Spleen (tissue), 11 donors: ENCODE data around the gene PIM2. TPM values are rescaled to one million over a fixed set of nuclear protein-coding genes. Genes with fewer than 3 reads are reported as not detected.

Experiments used
- DNase-seq: peaks from one replicate; pipeline ENCODE4 v3.0.0-alpha.2; 2020
- H3K27ac ChIP-seq, 8 donors: fragments of 200-600 bp; sonication (generic) in 7 of 8; 1 replicate in 4 of 8; 2 replicates in 4 of 8; pipeline versions ENCODE4 v1.5.0 to v1.8.0; 2016 to 2021; ENCODE audit warnings: inconsistent platforms in 4 of 8, mild to moderate bottlenecking in 4 of 8, moderate library complexity in 1 of 8
- H3K27me3 ChIP-seq, 7 donors: fragments of 200-600 bp; sonication (generic) in 6 of 7; replicated peaks in 1 of 7; 1 replicate in 4 of 7; 2 replicates in 3 of 7; pipeline versions ENCODE4 v1.5.0 to v1.8.0; 2016 to 2021; ENCODE audit warnings: inconsistent platforms in 3 of 7, mild to moderate bottlenecking in 1 of 7
- H3K36me3 ChIP-seq, 6 donors: fragments of 200-600 bp; sonication (generic) in 5 of 6; 1 replicate in 4 of 6; 2 replicates in 2 of 6; pipeline versions ENCODE4 v1.5.0 to v1.8.0; 2016 to 2021; ENCODE audit warnings: inconsistent platforms in 2 of 6
- H3K4me1 ChIP-seq, 6 donors: fragments of 200-600 bp; sonication (generic) in 5 of 6; 1 replicate in 3 of 6; 2 replicates in 3 of 6; pipeline versions ENCODE4 v1.5.0 to v1.8.0; 2016 to 2021; ENCODE audit warnings: inconsistent platforms in 3 of 6
- H3K4me3 ChIP-seq, 8 donors: fragments of 200-600 bp; sonication (generic) in 7 of 8; 1 replicate in 4 of 8; 2 replicates in 4 of 8; pipeline versions ENCODE4 v1.5.0 to v1.8.0; 2016 to 2021; ENCODE audit warnings: inconsistent platforms in 4 of 8, mild to moderate bottlenecking in 4 of 8, moderate library complexity in 2 of 8
- H3K9me3 ChIP-seq, 8 donors: fragments of 200-600 bp; sonication (generic) in 7 of 8; 1 replicate in 4 of 8; 2 replicates in 4 of 8; pipeline versions ENCODE4 v1.5.0 to v1.8.0; 2016 to 2021; ENCODE audit warnings: inconsistent platforms in 4 of 8
- POLR2A ChIP-seq, 3 donors: fragments of 450-650 bp; IDR thresholded peaks; one replicate each; pipeline ENCODE4 v1.5.1; 2017; ENCODE audit warnings: antibody characterized with exemption in 3 of 3, mild to moderate bottlenecking in 1 of 3
- POLR2AphosphoS5 ChIP-seq, 3 donors: sonication (generic); formaldehyde crosslinking; IDR thresholded peaks; one replicate each; pipeline ENCODE4 v1.5.1; 2017; ENCODE audit warnings: antibody characterized with exemption in 3 of 3
- WGBS, 5 donors: extraction: QIAGEN DNeasy Blood & Tissue Kit in 3 of 5; methylation state at CpG; one replicate each; pipeline versions ENCODE4 v1.1.5 to v1.1.7; 2013 to 2018; 5-methylcytosine and 5-hydroxymethylcytosine counted together
- intact Hi-C: fragments of 100-400 bp; cut with DNase I; formaldehyde crosslinking; loops from one replicate; pipeline ENCODE4 v1.15.0; 2023; ENCODE audit warnings: low total_unique reads
- polyA plus RNA-seq, 3 donors: library from polyadenylated mRNA; stranded (reverse); fragments of 200-250 nt; gene quantifications; one replicate each; pipeline ENCODE4 v1.2.1, GENCODE V29; 2013
- total RNA-seq, 7 donors: library from RNA; depleted of rRNA in 3 of 7; stranded (reverse); fragments of >200 nt in 3 of 7; fragmentation: NEBNext Ultra II Directional in 4 of 7; extraction: Animal tissue kit (Norgen Biotek cat#: 25700) in 4 of 7; gene quantifications; one replicate each; pipeline versions ENCODE4 v1.1.0 to v1.2.1, GENCODE V29; 2016 to 2021
- TF ChIP-seq, protein P1 (sequence below), 11 experiments: fragments of 200-600 bp in 7 of 11; fragments of 450-650 bp in 4 of 11; sonication (generic) in 4 of 11; IDR thresholded peaks in 8 of 11; conservative IDR thresholded peaks in 3 of 11; 1 replicate in 7 of 11; 2 replicates in 4 of 11; pipeline versions ENCODE4 v1.4.0 to v1.8.0; 2016 to 2021; ENCODE audit warnings: antibody characterized with exemption in 11 of 11, inconsistent platforms in 4 of 11, mild to moderate bottlenecking in 1 of 11
- donor health status: healthy with polysubstance abuse.
- donor health status: DM: no; HTN: no; CAD: no; lungs with moderate emphysema.
- donor health status: DM: no; HTN: no; CAD: no.
- donor health status: Bipolar disorder and iron deficiency.
- donor health status: healthy.
- donor health status: DM: no; HTN: no; CAD: no.
- donor health status: DM: yes; HTN: yes; CAD: no.

The PIM2 gene
- total and polyA plus RNA-seq, 10 donors = 54.2 to 220 (median 124) TPM

DNA sequence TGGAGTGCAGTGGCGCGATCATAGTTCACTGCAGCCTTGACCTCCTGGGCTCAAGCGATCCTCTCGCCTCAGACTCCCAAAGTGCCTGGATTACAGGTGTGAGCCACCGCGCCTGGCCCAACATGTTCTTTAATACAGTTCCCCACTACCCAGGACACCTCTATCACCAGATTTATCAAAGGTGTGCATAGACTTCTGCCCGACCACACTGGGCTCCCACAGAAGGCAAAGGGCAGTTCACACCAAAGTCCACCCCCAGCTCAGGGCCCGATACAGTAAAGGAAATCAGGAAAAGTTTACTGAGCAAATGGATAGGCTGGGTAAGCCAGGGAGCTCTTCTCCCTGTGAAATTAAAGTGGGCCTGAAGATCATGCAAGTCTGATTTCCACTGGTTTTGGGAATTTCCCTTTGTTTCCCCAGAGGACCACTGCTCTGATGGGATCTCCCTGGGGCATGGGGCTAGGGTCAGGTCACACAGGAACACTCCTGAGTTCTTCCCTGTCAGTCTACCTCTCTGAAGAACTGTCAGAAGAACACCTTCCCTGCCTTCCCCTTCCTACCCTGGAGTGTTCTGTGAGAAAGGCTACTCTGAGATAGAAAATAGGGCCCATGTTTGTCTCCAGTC lies 17.7 kb upstream of the PIM2 start:
- Histone ChIP-seq H3K36me3 (peaks cover 0 to 38% (median 11%) of the 10 kb centered on the region in 6 donors), H3K27ac (peak overlapping the region; percentile 40 to 94 (median 88)), H3K9me3 (peaks cover 0 to 4% (median 0%) of the 10 kb centered on the region in 8 donors), H3K27me3 (no peaks in the 10 kb centered on the region), H3K4me1 (peaks cover 30 to 87% (median 76%) of the 10 kb centered on the region in 6 donors), H3K4me3 (peak overlapping the region in 1 of 8 donors; percentile 61)
- no peak for DNase-seq
- WGBS, 5 donors = 82 to 88% (median 85%) methylated on average over 8 of the region's 8 CpGs
- TF ChIP-seq POLR2A (IDR thresholded peaks at IDR 0.05) (no peak), POLR2AphosphoS5 (IDR thresholded peaks at IDR 0.05) (no peak)
- TF ChIP-seq, protein P1, sequence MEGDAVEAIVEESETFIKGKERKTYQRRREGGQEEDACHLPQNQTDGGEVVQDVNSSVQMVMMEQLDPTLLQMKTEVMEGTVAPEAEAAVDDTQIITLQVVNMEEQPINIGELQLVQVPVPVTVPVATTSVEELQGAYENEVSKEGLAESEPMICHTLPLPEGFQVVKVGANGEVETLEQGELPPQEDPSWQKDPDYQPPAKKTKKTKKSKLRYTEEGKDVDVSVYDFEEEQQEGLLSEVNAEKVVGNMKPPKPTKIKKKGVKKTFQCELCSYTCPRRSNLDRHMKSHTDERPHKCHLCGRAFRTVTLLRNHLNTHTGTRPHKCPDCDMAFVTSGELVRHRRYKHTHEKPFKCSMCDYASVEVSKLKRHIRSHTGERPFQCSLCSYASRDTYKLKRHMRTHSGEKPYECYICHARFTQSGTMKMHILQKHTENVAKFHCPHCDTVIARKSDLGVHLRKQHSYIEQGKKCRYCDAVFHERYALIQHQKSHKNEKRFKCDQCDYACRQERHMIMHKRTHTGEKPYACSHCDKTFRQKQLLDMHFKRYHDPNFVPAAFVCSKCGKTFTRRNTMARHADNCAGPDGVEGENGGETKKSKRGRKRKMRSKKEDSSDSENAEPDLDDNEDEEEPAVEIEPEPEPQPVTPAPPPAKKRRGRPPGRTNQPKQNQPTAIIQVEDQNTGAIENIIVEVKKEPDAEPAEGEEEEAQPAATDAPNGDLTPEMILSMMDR (IDR thresholded peaks at IDR 0.05 in 8 of 11, conservative IDR thresholded peaks at IDR 0.05 in 3 of 11) = no peak
- intact Hi-C loops = no loop called here

DNA sequence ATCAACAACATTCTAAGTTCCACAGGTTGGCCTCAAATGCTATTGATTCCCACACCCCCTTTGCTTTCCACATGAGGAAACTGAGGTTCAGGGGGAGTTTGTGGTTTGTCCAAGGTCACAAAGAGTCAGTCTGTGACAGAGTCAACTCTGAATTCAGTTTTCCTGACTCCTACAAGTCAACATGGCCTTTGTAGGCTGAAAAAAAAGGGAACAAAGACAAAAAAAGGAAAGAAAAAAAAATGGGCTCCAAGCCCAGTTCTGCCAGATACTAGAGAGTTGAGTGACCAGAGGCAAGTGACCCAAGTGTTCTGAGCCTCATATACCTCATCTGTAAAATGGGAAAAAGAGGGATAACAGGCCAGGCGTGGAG lies 16.5 kb upstream of the PIM2 start:
- Histone ChIP-seq H3K27ac (peak overlapping the region in 6 of 8 donors; percentile 26 to 94 (median 90)), H3K36me3 (peaks cover 0 to 50% (median 13%) of the 10 kb centered on the region in 6 donors), H3K4me3 (no peak overlapping the region), H3K27me3 (no peaks in the 10 kb centered on the region), H3K4me1 (peaks cover 27 to 74% (median 63%) of the 10 kb centered on the region in 6 donors), H3K9me3 (peaks cover 0 to 4% (median 0%) of the 10 kb centered on the region in 8 donors)
- intact Hi-C loops = no loop called here
- 65 to 100% (median 94%) methylated on average over 1 of the region's 1 CpG for WGBS, 5 donors
- TF ChIP-seq POLR2A (IDR thresholded peaks at IDR 0.05) = no peak
- DNase-seq = no peak

DNA sequence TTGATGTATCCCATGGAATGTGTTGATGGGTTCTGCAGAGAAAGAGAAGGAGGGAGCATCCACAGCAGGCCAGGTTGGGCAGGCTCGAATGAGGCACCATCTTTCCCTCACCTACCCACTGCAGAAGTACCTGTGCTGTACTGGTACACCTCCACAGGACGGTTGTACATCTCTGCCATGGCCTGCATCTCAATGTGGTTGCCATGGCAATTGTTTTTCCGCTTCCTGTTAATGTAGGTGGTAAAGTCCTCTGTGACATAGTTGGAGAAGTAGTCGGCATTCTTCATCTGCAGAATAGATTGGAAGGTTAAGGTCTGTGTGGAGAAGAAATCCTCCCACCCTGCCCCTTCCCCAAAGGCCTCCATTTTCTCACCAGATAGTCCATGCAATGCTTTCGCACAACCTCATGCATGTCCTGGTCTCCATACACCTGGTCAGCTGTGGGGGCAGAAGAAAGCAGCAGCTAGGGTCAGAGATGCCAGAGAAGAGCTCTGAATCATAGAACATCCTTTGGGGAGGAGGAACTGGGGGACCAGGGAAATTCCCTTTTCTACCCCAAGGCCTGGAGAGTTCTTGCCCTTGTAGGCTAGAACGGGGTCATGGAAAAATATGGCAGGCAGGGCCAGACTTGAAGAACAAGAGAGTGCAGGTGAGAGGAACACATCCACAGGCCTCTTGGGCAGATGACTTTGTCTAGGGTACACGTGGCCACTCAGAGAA lies 15.9 kb upstream of the PIM2 start:
- Histone ChIP-seq H3K9me3 (peaks cover 0 to 4% (median 0%) of the 10 kb centered on the region in 8 donors), H3K4me1 (peaks cover 27 to 69% (median 58%) of the 10 kb centered on the region in 6 donors), H3K36me3 (peaks cover 0 to 55% (median 15%) of the 10 kb centered on the region in 6 donors), H3K27me3 (no peaks in the 10 kb centered on the region), H3K27ac (peak overlapping the region in 6 of 8 donors; percentile 26 to 94 (median 90)), H3K4me3 (no peak overlapping the region)
- 70 to 79% (median 71%) methylated on average over 7 of the region's 7 CpGs for WGBS, 5 donors
- TF ChIP-seq POLR2A (IDR thresholded peaks at IDR 0.05) (no peak), POLR2AphosphoS5 (IDR thresholded peaks at IDR 0.05) (peak in 1 of 3 donors; percentile 7)
- TF ChIP-seq, protein P1 (IDR thresholded peaks at IDR 0.05 in 8 of 11, conservative IDR thresholded peaks at IDR 0.05 in 3 of 11) = no peak
- DNase-seq = no peak
- intact Hi-C loops = no loop called here

DNA sequence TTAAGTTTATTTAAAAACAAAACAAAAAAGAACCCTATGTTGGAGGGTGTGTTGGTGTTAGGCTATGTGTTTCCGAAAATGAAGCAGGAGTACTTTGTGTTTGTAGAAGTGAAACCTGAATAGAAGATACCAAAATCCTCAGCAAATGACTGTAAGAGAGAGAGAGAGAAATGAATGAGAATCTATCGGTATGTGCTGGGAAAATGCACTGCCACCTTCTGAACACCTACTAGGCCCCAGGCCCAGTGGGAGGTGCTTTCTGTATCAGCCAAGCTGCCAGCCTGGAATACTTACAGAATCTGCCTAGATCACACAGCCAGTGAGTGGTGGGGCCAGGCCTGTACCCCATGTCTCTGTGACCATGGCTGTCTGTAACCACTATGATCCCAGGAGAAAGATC lies 14.9 kb upstream of the PIM2 start:
- Histone ChIP-seq H3K27ac (peak overlapping the region in 7 of 8 donors; percentile 15 to 94 (median 90)), H3K36me3 (peaks cover 0 to 63% (median 16%) of the 10 kb centered on the region in 6 donors), H3K9me3 (peaks cover 0 to 4% (median 0%) of the 10 kb centered on the region in 8 donors), H3K4me3 (no peak overlapping the region), H3K27me3 (no peaks in the 10 kb centered on the region), H3K4me1 (peaks cover 18 to 59% (median 48%) of the 10 kb centered on the region in 6 donors)
- no peak for DNase-seq
- 59 to 73% (median 69%) methylated on average over 2 of the region's 2 CpGs for WGBS, 5 donors
- TF ChIP-seq, protein P1 (IDR thresholded peaks at IDR 0.05 in 8 of 11, conservative IDR thresholded peaks at IDR 0.05 in 3 of 11) = no peak
- TF ChIP-seq POLR2A (IDR thresholded peaks at IDR 0.05) = no peak
- TF ChIP-seq POLR2AphosphoS5 (IDR thresholded peaks at IDR 0.05) = no peak
- intact Hi-C loops = no loop called here
